Heart right ventricle (tissue), 16 donors: ENCODE data around the gene AUTS2. TPM values are rescaled to one million over a fixed set of nuclear protein-coding genes. Genes with fewer than 3 reads are reported as not detected.

ENCODE experiments used
- ATAC-seq, 8 donors: fragments of 200-7000 bp; cut with Tn5 transposase; one replicate each; pipeline ENCODE4 v1.9.1; 2020; ENCODE audit warnings: mild to moderate bottlenecking in 8 of 8, moderate library complexity in 8 of 8, moderate number of reproducible peaks in 1 of 8
- DNase-seq, 2 donors: peaks; one replicate each; pipeline ENCODE4 v3.0.0-alpha.2; 2020
- H3K27ac ChIP-seq, 10 donors: fragments of 200-600 bp; sonication (generic) in 2 of 10; one replicate each; pipeline versions ENCODE4 v1.5.0 to v1.8.0; 2020 to 2022; ENCODE audit warnings: mild to moderate bottlenecking in 3 of 10
- H3K27me3 ChIP-seq, 7 donors: fragments of 200-600 bp; one replicate each; pipeline ENCODE4 v1.8.0; 2021 to 2022; ENCODE audit warnings: mild to moderate bottlenecking in 2 of 7
- H3K36me3 ChIP-seq, 9 donors: fragments of 200-600 bp; sonication (generic) in 1 of 9; one replicate each; pipeline versions ENCODE4 v1.5.0 to v1.8.0; 2020 to 2022; ENCODE audit warnings: mild to moderate bottlenecking in 2 of 9
- H3K4me1 ChIP-seq, 9 donors: fragments of 200-600 bp; sonication (generic) in 1 of 9; one replicate each; pipeline versions ENCODE4 v1.5.0 to v1.8.0; 2020 to 2022; ENCODE audit warnings: mild to moderate bottlenecking in 4 of 9
- H3K4me3 ChIP-seq, 10 donors: fragments of 200-600 bp; sonication (generic) in 2 of 10; one replicate each; pipeline versions ENCODE4 v1.5.0 to v1.8.0; 2020 to 2022; ENCODE audit warnings: mild to moderate bottlenecking in 7 of 10, moderate library complexity in 2 of 10
- H3K9me3 ChIP-seq, 11 donors: fragments of 200-600 bp in 10 of 11; sonication (generic) in 2 of 11; one replicate each; pipeline versions ENCODE4 v1.5.0 to v1.8.0; 2013 to 2022; ENCODE audit warnings: mild to moderate bottlenecking in 2 of 11, control low read depth in 1 of 11, moderate library complexity in 1 of 11
- CTCF ChIP-seq, 9 donors: fragments of 200-600 bp; sonication (generic) in 2 of 9; IDR thresholded peaks; one replicate each; pipeline versions ENCODE4 v1.5.0 to v1.8.0; 2021 to 2022; ENCODE audit warnings: antibody characterized with exemption in 9 of 9, mild to moderate bottlenecking in 5 of 9, moderate library complexity in 1 of 9
- WGBS, 2 donors: extraction: QIAGEN DNeasy Blood & Tissue Kit; methylation state at CpG; one replicate each; pipeline ENCODE4 v1.1.7; 2013; ENCODE audit warnings: inconsistent platforms in 1 of 2; 5-methylcytosine and 5-hydroxymethylcytosine counted together
- intact Hi-C, 10 donors: fragments of 100-400 bp; cut with DNase I; formaldehyde crosslinking; loops; one replicate each; pipeline versions ENCODE4 v1.11.1 to v1.14.2; 2022
- polyA plus RNA-seq, 2 donors: library from polyadenylated mRNA; stranded (reverse); fragments of 200-250 nt; gene quantifications; one replicate each; pipeline ENCODE4 v1.2.3, GENCODE V29; 2013
- total RNA-seq, 10 donors: library from RNA; stranded (reverse); fragmentation: NEBNext Ultra II Directional in 3 of 10; extraction: Animal tissue kit (Norgen Biotek cat#: 25700) in 3 of 10; gene quantifications; one replicate each; pipeline versions ENCODE4 v1.2.1 to v1.2.4, GENCODE V29; 2021 to 2023
- donor health status: Arrhythmogenic right ventricular cardiomyopathy.
- donor health status: ischemic (EF 13 %, LVEDD 7.1; RV severe dilation, severe dysfunction).
- donor health status: healthy with polysubstance abuse.
- donor health status: DM: no; HTN: yes; CAD: no.
- donor health status: DM: no; HTN: no; CAD: no.
- donor health status: ischemic (EF 25% LVEDD 6.9; RV normal size, moderate dysfunction).
- donor health status: ischemic (EF 25% LVEDD 5.7; RV mildly dilated, moderate dysfunction).
- donor health status: healthy.
- donor health status: DM: yes; HTN: yes; CAD: no.
- donor health status: Ischemic cardiomyopathy.
- donor health status: ischemic (EF 35%, LVEDD 5.7; RV mildly dilated, moderate dysfunction).
- donor health status: nonischemic (EF 11% LVEDD 7.7; RV severe dilation, severe dysfunction).
- donor health status: DM: yes; HTN: yes; CAD: no.
- donor health status: PGD.
- donor health status: ischemic (EF 29% LVEDD 5.4; RV normal size, mild dysfunction).
- donor health status: nonischemic (EF 23%, LVEDD 6.1; RV moderate dilation, normal function).

Gene AUTS2
- total and polyA plus RNA-seq, 12 donors, result 1.6 to 11.2 (median 7.3) TPM

DNA sequence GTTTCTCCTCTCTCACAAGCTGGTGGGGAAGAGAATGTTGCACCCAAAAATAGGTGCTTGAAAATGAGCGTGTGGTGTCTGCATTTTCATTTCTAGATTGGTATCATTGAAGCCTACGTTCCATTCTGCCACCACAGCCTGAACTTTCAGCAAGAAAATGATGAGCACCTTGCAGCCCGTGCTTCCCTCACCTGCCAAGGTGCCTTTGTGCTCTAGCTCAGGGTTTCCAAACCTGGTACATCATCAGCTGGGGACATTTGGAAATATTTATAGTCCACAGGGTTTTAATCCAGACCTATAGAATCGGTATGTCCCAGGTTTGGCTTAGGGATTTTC is 701.2 kb downstream of the AUTS2 start:
- ATAC-seq, result no peak
- Histone ChIP-seq H3K27me3 (no peaks in the 10 kb centered on the region), H3K27ac (no peak overlapping the region), H3K9me3 (no peaks in the 10 kb centered on the region), H3K4me1 (no peaks in the 10 kb centered on the region), H3K4me3 (no peak overlapping the region), H3K36me3 (no peaks in the 10 kb centered on the region)
- no peak for DNase-seq
- intact Hi-C loops, result no loop called here
- no peak for TF ChIP-seq CTCF (IDR thresholded peaks at IDR 0.05)
- 96% methylated on average over 4 of the region's 4 CpGs for WGBS, 2 donors

DNA sequence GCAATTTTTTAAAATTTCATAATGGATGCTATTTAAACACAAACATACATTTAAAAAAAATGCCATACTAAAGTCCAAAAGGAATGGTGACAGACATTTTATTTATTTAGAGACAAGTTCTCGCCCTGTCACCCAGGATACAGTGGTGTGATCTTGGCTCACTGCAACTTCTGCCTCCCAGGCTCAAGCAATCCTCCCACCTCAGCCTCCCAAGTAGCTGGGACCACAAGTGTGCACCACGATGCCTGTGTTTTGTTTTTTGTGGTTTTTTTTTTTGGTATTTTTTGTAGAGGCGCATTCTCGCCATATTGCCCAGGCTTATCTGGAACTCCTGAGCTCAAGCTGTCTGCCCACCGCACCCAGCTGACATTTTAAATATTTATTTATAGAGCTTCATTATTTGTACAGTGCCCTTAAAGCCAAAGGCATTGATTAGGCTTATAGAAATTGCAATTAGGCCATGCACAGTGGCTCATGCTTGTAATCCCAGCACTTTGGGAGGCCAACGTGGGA is 703.5 kb downstream of the AUTS2 start:
- intact Hi-C loops, result no loop called here
- no peak for TF ChIP-seq CTCF (IDR thresholded peaks at IDR 0.05)
- ATAC-seq (no peak), DNase-seq (no peak)
- no peak overlapping the region for H3K27ac ChIP-seq
- H3K27me3 ChIP-seq, result no peaks in the 10 kb centered on the region
- 94 to 95% methylated on average over 6 of the region's 6 CpGs for WGBS, 2 donors
- H3K36me3 ChIP-seq, result no peaks in the 10 kb centered on the region
- no peaks in the 10 kb centered on the region for H3K9me3 ChIP-seq
- H3K4me3 ChIP-seq, result no peak overlapping the region
- H3K4me1 ChIP-seq, result no peaks in the 10 kb centered on the region

GRCh38 chr7:70303309-70303708 is 705.0 kb downstream of the AUTS2 start:
- DNase-seq (no peak), ATAC-seq (no peak)
- intact Hi-C loops, result no loop called here
- H3K4me1 ChIP-seq, result no peaks in the 10 kb centered on the region
- WGBS, 2 donors, result 90 to 97% methylated on average over 7 of the region's 7 CpGs
- no peaks in the 10 kb centered on the region for H3K27me3 ChIP-seq
- no peak overlapping the region for H3K4me3 ChIP-seq
- no peak for TF ChIP-seq CTCF (IDR thresholded peaks at IDR 0.05)
- no peaks in the 10 kb centered on the region for H3K36me3 ChIP-seq
- no peak overlapping the region for H3K27ac ChIP-seq
- no peaks in the 10 kb centered on the region for H3K9me3 ChIP-seq

GRCh38 chr7:70303780-70304179 is 705.5 kb downstream of the AUTS2 start:
- DNase-seq, result no peak
- no peak for ATAC-seq
- Histone ChIP-seq H3K36me3 (no peaks in the 10 kb centered on the region), H3K4me1 (no peaks in the 10 kb centered on the region), H3K4me3 (no peak overlapping the region), H3K27me3 (no peaks in the 10 kb centered on the region), H3K27ac (no peak overlapping the region), H3K9me3 (no peaks in the 10 kb centered on the region)
- no peak for TF ChIP-seq CTCF (IDR thresholded peaks at IDR 0.05)
- intact Hi-C loops, result no loop called here
- WGBS, 2 donors, result 91 to 95% methylated on average over 2 of the region's 2 CpGs

GRCh38 chr7:70306173-70306572 is 707.9 kb downstream of the AUTS2 start:
- ATAC-seq, result no peak
- 84 to 85% methylated on average over 2 of the region's 2 CpGs for WGBS, 2 donors

More at GRCh38 chr7:70306173-70306572, 707.9 kb downstream of the AUTS2 start:
- Histone ChIP-seq H3K4me1 (no peaks in the 10 kb centered on the region), H3K27ac (no peak overlapping the region), H3K36me3 (no peaks in the 10 kb centered on the region), H3K9me3 (no peaks in the 10 kb centered on the region), H3K27me3 (no peaks in the 10 kb centered on the region), H3K4me3 (no peak overlapping the region)
- no peak for DNase-seq
- intact Hi-C loops, result no loop called here
- no peak for TF ChIP-seq CTCF (IDR thresholded peaks at IDR 0.05)
